ENCODE results near the gene CRYAB.
"Not testable (repeated sequence)": the region's sequence is repeated elsewhere in the genome, so short reads cannot be mapped to it uniquely, and the experiment has no call there.

CRYAB gene

GRCh38 chr11:111933872-111934271 lies 22.3 kb upstream of the CRYAB start:
- DNase-seq (ENCODE audit: low read depth in 2 of 2), result no peak

GRCh38 chr11:111933176-111933575 lies 21.6 kb upstream of the CRYAB start:
- DNase-seq (ENCODE audit: low read depth in 2 of 2), result not testable (repeated sequence)

- no peak for DNase-seq (ENCODE audit: low read depth in 2 of 2)
Observed at GRCh38 chr11:111932611-111932950, 21.0 kb upstream of the CRYAB start.

GRCh38 chr11:111930472-111930871 lies 18.9 kb upstream of the CRYAB start:
- no peak for DNase-seq (ENCODE audit: low read depth in 2 of 2)

GRCh38 chr11:111926505-111927391 lies 15.2 kb upstream of the CRYAB start:
- peak; percentile 87 to 89 for DNase-seq (ENCODE audit: low read depth in 2 of 2)

- DNase-seq (ENCODE audit: low read depth in 2 of 2), result no peak
Observed at GRCh38 chr11:111925953-111926352, 14.4 kb upstream of the CRYAB start.

GRCh38 chr11:111923951-111924350 lies 12.4 kb upstream of the CRYAB start:
- DNase-seq (ENCODE audit: low read depth in 2 of 2), result no peak

GRCh38 chr11:111923351-111923788 lies 11.8 kb upstream of the CRYAB start:
- DNase-seq (ENCODE audit: low read depth in 2 of 2), result no peak

GRCh38 chr11:111922803-111923202 lies 11.2 kb upstream of the CRYAB start:
- no peak for DNase-seq (ENCODE audit: low read depth in 2 of 2)

GRCh38 chr11:111921541-111922230 lies 10.1 kb upstream of the CRYAB start:
- no peak for DNase-seq (ENCODE audit: low read depth in 2 of 2)

- no peak for DNase-seq (ENCODE audit: low read depth in 2 of 2)
Observed at GRCh38 chr11:111920908-111921307, 9.3 kb upstream of the CRYAB start.

- no peak for DNase-seq (ENCODE audit: low read depth in 2 of 2)
Observed at GRCh38 chr11:111918390-111919256, 7.1 kb upstream of the CRYAB start, which contains the start of gene C11orf52. Gene C11orf52, plus strand, starts transcription at chr11:111918913. Its CDS starts 60 bp downstream, at chr11:111918973.

- no peak for DNase-seq (ENCODE audit: low read depth in 2 of 2)
Observed at GRCh38 chr11:111917788-111918187, 6.2 kb upstream of the CRYAB start.

- DNase-seq (ENCODE audit: low read depth in 2 of 2), result no peak
Observed at GRCh38 chr11:111917312-111917711, 5.7 kb upstream of the CRYAB start.

GRCh38 chr11:111916768-111917167 lies 5.2 kb upstream of the CRYAB start:
- no peak for DNase-seq (ENCODE audit: low read depth in 2 of 2)

GRCh38 chr11:111913997-111914396 lies 2.4 kb upstream of the CRYAB start:
- no peak for DNase-seq (ENCODE audit: low read depth in 2 of 2)

- DNase-seq (ENCODE audit: low read depth in 2 of 2), result no peak
Observed at GRCh38 chr11:111913031-111913861, 1.7 kb upstream of the CRYAB start.

- DNase-seq (ENCODE audit: low read depth in 2 of 2), result no peak
Observed at GRCh38 chr11:111912535-111912934, 965 bp upstream of the CRYAB start, which contains the start of gene HSPB2. Gene HSPB2, plus strand, starts transcription at chr11:111912734. Its CDS starts 96 bp downstream, at chr11:111912830.

- DNase-seq (ENCODE audit: low read depth in 2 of 2), result no peak
Observed at GRCh38 chr11:111910676-111911562, 651 bp downstream of the CRYAB start.

- no peak for DNase-seq (ENCODE audit: low read depth in 2 of 2)
Observed at GRCh38 chr11:111909378-111909777, 2.2 kb downstream of the CRYAB start.
